WTC11 (cell line): ENCODE data around the gene BRSK2. TPM values are rescaled to one million over a fixed set of nuclear protein-coding genes. Genes with fewer than 3 reads are reported as not detected.
A peak's percentile ranks its signal among the peaks of the same experiment; 100 is the strongest.
"Not testable (repeated sequence)": the region's sequence is repeated elsewhere in the genome, so short reads cannot be mapped to it uniquely, and the experiment has no call there.

Experiments
- ATAC-seq: fragments of 200-7000 bp; cut with Tn5 transposase; 2 replicates; pipeline ENCODE4 v1.10.0; 2021; ENCODE audit warnings: mild to moderate bottlenecking, moderate library complexity
- CTCF ChIA-PET: fragments of 300-600 bp; sonication (Branson Sonifier 250); formaldehyde crosslinking; loops from one replicate; lab custom pipeline; 2021; ENCODE audit warnings: antibody characterized with exemption; lab: Charles Lee
- POLR2A ChIA-PET: fragments of 350-600 bp; sonication (Branson Sonifier 250); formaldehyde crosslinking; loops from one replicate; lab custom pipeline; 2021; ENCODE audit warnings: antibody characterized with exemption; lab: Charles Lee
- DNase-seq: peaks from one replicate; pipeline ENCODE4 v3.0.0; 2021; ENCODE audit warnings: low spot score
- H3K27ac Mint-ChIP-seq: 2 replicates; pipeline ENCODE4 v1.8.0; 2021; ENCODE audit warnings: mixed read lengths
- H3K27me3 Mint-ChIP-seq: 2 replicates; pipeline ENCODE4 v1.8.0; 2021; ENCODE audit warnings: low read depth, mild to moderate bottlenecking, moderate library complexity, mixed read lengths
- H3K36me3 Mint-ChIP-seq: 2 replicates; pipeline ENCODE4 v1.8.0; 2021; ENCODE audit warnings: mixed read lengths
- H3K4me1 Mint-ChIP-seq: 2 replicates; pipeline ENCODE4 v1.8.0; 2022; ENCODE audit warnings: mixed read lengths
- H3K4me3 Mint-ChIP-seq: 2 replicates; pipeline ENCODE4 v1.8.0; 2021; ENCODE audit warnings: mild to moderate bottlenecking, moderate library complexity, mixed read lengths
- H3K9me3 Mint-ChIP-seq: 2 replicates; pipeline ENCODE4 v1.8.0; 2021; ENCODE audit warnings: mixed read lengths
- ETV6 ChIP-seq: sonication (generic); formaldehyde crosslinking; IDR thresholded peaks from 2 replicates; pipeline ENCODE4 v1.8.1; 2022; ENCODE audit warnings: mild to moderate bottlenecking, missing genetic modification reagents
- GABPB1 ChIP-seq: sonication (generic); formaldehyde crosslinking; IDR thresholded peaks from 2 replicates; pipeline ENCODE4 v1.8.1; 2023; ENCODE audit warnings: mild to moderate bottlenecking, missing genetic modification reagents
- OVOL2 ChIP-seq: fragments of 250-450 bp; sonication (Bioruptor Pico); IDR thresholded peaks from 2 replicates; pipeline ENCODE4 v1.9.0; 2021; ENCODE audit warnings: mild to moderate bottlenecking, borderline replicate concordance
- ZBTB43 ChIP-seq: sonication (generic); formaldehyde crosslinking; IDR thresholded peaks from 2 replicates; pipeline ENCODE4 v1.8.1; 2023; ENCODE audit warnings: mild to moderate bottlenecking, missing genetic modification reagents
- ZNF219 ChIP-seq: sonication (generic); formaldehyde crosslinking; IDR thresholded peaks from 2 replicates; pipeline ENCODE4 v1.8.0; 2023; ENCODE audit warnings: missing genetic modification reagents, mild to moderate bottlenecking, borderline replicate concordance
- total RNA-seq: library from RNA; stranded (reverse); gene quantifications from 3 replicates; pipeline ENCODE4 v1.2.3, GENCODE V29; 2021

Gene BRSK2
- total RNA-seq, 1 experiment from 2014 or later: 34.5 TPM

DNA sequence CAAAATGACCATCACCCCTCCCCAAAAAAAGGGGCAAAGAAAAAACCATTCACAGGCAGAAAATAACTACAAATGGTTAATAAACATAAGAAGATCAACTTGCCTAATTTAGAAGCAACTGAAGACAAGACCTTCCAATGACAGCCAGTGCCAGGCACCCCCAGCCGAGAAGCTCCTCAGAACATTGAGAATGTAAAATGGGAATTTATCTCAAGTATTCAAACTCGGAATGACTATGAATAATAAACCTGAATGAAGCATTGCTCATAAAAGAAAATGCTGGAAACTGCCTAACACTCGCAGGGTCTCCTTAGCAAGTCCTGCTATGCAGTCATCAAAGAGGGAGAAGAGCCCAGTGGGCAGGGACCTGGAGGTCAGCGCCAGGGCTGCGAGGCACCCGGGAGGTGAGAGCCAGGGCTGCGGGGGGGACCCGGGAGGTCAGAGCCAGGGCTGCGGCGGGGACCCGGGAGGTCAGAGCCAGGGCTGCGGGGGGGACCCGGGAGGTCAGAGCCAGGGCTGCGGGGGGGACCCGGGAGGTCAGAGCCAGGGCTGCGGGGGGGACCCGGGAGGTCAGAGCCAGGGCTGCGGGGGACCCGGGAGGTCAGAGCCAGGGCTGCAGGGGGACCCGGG lies 120.0 kb downstream of the BRSK2 start:
- TF ChIP-seq ETV6 (CRISPR knock-in tag) (no peak), GABPB1 (no peak), ZBTB43 (CRISPR knock-in tag) (no peak)
- ChIA-PET CTCF (no interaction called here), POLR2A (no interaction called here)
- no peaks in the 10 kb centered on the region for H3K9me3 Mint-ChIP-seq
- peaks cover 17% of the 10 kb centered on the region for H3K4me1 Mint-ChIP-seq
- H3K4me3 Mint-ChIP-seq: no peak overlapping the region
- no peaks in the 10 kb centered on the region for H3K36me3 Mint-ChIP-seq
- no peak for DNase-seq
- no peak for ATAC-seq
- H3K27ac Mint-ChIP-seq: peak overlapping the region; percentile 69; the same call in 1 of the 2 replicates
- H3K27me3 Mint-ChIP-seq: no peaks in the 10 kb centered on the region

- CTCF ChIA-PET: interaction anchor here (1.2 to 1.6 kb wide), 2 partner anchors 36 to 44 kb away, joined by 3 to 8 read pairs; no protein-coding TSS in a partner anchor
- H3K4me1 Mint-ChIP-seq: peaks cover 20% of the 10 kb centered on the region
- H3K27me3 Mint-ChIP-seq, ATAC-seq, DNase-seq, H3K9me3 Mint-ChIP-seq, POLR2A ChIA-PET, H3K36me3 Mint-ChIP-seq, H3K27ac Mint-ChIP-seq, H3K4me3 Mint-ChIP-seq: not testable (repeated sequence)
These were observed 120.6 kb downstream of the BRSK2 start for GRCh38 chr11:1510351-1510750.

DNA sequence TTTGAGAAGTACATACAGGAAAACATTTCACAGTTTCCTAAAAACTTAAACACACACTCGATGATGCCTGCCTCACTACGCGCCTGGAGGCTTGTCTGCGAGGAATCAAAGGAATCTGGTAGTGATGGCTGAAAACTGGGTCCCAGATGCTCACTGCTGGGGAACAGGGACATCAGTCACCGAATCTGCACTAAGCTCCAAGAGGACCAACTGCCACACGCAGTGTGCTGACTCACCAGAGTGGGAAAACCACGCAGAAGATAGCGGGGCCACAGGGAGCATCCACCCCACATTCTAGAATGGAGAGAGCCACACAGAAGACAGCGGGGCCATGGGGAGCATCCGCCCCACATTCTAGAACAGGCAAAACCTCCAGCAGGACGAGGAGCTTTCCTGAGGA lies 121.2 kb downstream of the BRSK2 start:
- CTCF ChIA-PET: interaction anchor here (1.0 to 1.6 kb wide), 3 partner anchors 36 to 53 kb away, joined by 3 to 8 read pairs (median 3); no protein-coding TSS in a partner anchor
- no peaks in the 10 kb centered on the region for H3K9me3 Mint-ChIP-seq
- H3K27ac Mint-ChIP-seq: peak overlapping the region; percentile 57; the same call in 1 of the 2 replicates
- H3K36me3 Mint-ChIP-seq: no peaks in the 10 kb centered on the region
- DNase-seq (no peak), ATAC-seq (no peak)
- POLR2A ChIA-PET: no interaction called here
- peaks cover 20% of the 10 kb centered on the region for H3K4me1 Mint-ChIP-seq
- TF ChIP-seq ZNF219 (CRISPR knock-in tag): no peak
- no peaks in the 10 kb centered on the region for H3K27me3 Mint-ChIP-seq
- no peak overlapping the region for H3K4me3 Mint-ChIP-seq

- Mint-ChIP-seq H3K4me1 (peaks cover 24% of the 10 kb centered on the region), H3K27me3 (no peaks in the 10 kb centered on the region), H3K4me3 (no peak overlapping the region), H3K36me3 (no peaks in the 10 kb centered on the region), H3K27ac (peak overlapping the region; percentile 86; the same call in 1 of the 2 replicates), H3K9me3 (no peaks in the 10 kb centered on the region)
- DNase-seq: no peak
- no peak for TF ChIP-seq OVOL2 (CRISPR knock-in tag)
- ATAC-seq: no peak
- ChIA-PET CTCF (interaction anchor here (1.0 to 1.6 kb wide), 2 partner anchors 35 to 54 kb away, joined by 3 to 8 read pairs; no protein-coding TSS in a partner anchor), POLR2A (no interaction called here)
These were observed 122.3 kb downstream of the BRSK2 start for GRCh38 chr11:1511937-1512496.

Other genes starting within 250 kb of the BRSK2 start
- gene MUC5AC, start 232.0 kb upstream of the BRSK2 start, total RNA-seq: under 0.01 TPM in 1 of 3 replicates, not detected in the others
- 0.69 to 1.6 TPM (median 1.6 TPM) in 3 replicates for gene MUC5B, start 166.9 kb upstream of the BRSK2 start, total RNA-seq
- gene TOLLIP, start 80.3 kb upstream of the BRSK2 start, total RNA-seq: 25.8 to 32.3 TPM (median 31.6 TPM) in 3 replicates
- 17.7 to 23.4 TPM (median 21.7 TPM) in 3 replicates for gene MOB2, start 96.8 kb downstream of the BRSK2 start, total RNA-seq
- gene DUSP8, start 182.3 kb downstream of the BRSK2 start, total RNA-seq: 1.7 to 2.5 TPM (median 2.4 TPM) in 3 replicates
- gene KRTAP5-1, start 195.3 kb downstream of the BRSK2 start, total RNA-seq: not detected in 3 replicates
- not detected in 3 replicates for gene KRTAP5-2, start 208.4 kb downstream of the BRSK2 start, total RNA-seq
- not detected in 3 replicates for gene KRTAP5-3, start 218.5 kb downstream of the BRSK2 start, total RNA-seq
- not detected in 3 replicates for gene KRTAP5-4, start 232.2 kb downstream of the BRSK2 start, total RNA-seq
- not detected in 3 replicates for gene KRTAP5-5, start 239.8 kb downstream of the BRSK2 start, total RNA-seq